Uterus (tissue), 2 donors: ENCODE results near the gene MOG.

Source experiments
- POLR2A ChIP-seq, 2 donors: fragments of 450-650 bp; IDR thresholded peaks; one replicate each; pipeline ENCODE4 v1.6.1; 2016; ENCODE audit warnings: antibody characterized with exemption in 2 of 2, mild to moderate bottlenecking in 1 of 2, moderate library complexity in 1 of 2
- TF ChIP-seq, protein P1 (sequence below), 4 experiments: fragments of 200-600 bp in 2 of 4; fragments of 450-650 bp in 2 of 4; sonication (generic) in 2 of 4; IDR thresholded peaks; one replicate each; pipeline ENCODE4 v1.5.1; 2016 to 2019; ENCODE audit warnings: antibody characterized with exemption in 4 of 4, mild to moderate bottlenecking in 2 of 4, moderate library complexity in 1 of 4

DNA sequence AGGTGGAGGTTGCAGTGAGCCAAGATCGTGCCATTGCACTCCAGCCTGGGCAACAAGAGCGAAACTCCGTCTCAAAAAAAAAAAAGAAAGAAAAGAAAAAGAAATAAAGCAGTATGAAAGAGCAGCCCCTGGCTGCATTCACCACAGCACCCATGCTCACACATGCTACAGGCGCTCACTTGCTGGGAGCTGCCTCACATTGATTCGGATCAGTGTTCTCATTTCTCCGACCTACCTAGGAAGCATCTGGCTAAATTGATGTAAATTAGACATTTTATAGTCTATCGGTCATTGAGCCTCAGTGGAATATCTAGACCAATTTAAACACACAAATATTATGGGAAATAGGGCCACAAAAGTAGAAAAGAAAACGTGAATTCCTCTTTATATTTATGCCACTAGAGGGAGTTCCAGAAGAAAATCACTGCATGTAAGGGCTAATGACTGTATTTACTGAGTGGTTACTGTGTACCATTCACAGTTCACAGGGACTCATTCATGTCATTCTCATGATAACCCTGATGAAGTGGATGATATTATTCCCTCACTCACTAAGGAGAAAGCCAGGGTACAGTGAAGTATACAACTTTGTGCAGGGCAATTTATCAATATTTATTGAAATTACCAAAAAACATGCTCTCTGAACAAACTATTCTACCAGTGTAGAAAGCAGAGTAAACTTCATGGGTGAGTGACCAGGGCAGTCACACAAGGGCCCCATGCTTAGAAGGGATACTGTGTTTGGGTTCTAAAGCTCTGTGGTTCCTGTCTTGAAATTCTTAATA lies 5.3 kb upstream of the MOG start:
- TF ChIP-seq, protein P1, sequence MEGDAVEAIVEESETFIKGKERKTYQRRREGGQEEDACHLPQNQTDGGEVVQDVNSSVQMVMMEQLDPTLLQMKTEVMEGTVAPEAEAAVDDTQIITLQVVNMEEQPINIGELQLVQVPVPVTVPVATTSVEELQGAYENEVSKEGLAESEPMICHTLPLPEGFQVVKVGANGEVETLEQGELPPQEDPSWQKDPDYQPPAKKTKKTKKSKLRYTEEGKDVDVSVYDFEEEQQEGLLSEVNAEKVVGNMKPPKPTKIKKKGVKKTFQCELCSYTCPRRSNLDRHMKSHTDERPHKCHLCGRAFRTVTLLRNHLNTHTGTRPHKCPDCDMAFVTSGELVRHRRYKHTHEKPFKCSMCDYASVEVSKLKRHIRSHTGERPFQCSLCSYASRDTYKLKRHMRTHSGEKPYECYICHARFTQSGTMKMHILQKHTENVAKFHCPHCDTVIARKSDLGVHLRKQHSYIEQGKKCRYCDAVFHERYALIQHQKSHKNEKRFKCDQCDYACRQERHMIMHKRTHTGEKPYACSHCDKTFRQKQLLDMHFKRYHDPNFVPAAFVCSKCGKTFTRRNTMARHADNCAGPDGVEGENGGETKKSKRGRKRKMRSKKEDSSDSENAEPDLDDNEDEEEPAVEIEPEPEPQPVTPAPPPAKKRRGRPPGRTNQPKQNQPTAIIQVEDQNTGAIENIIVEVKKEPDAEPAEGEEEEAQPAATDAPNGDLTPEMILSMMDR (IDR thresholded peaks at IDR 0.05), result peak; percentile 42 to 60 (median 46)
- TF ChIP-seq POLR2A (IDR thresholded peaks at IDR 0.05), result no peak
